HG03159 (cell line): ENCODE measurements around the gene RIMBP2.

Source experiments
- ATAC-seq: cut with Tn5 transposase; IDR thresholded peaks from one replicate; pipeline ENCODE4 v1.9.1; 2021; ENCODE audit warnings: mild to moderate bottlenecking, moderate library complexity; ENCODE audit not compliant: unreplicated experiment

The RIMBP2 gene

DNA sequence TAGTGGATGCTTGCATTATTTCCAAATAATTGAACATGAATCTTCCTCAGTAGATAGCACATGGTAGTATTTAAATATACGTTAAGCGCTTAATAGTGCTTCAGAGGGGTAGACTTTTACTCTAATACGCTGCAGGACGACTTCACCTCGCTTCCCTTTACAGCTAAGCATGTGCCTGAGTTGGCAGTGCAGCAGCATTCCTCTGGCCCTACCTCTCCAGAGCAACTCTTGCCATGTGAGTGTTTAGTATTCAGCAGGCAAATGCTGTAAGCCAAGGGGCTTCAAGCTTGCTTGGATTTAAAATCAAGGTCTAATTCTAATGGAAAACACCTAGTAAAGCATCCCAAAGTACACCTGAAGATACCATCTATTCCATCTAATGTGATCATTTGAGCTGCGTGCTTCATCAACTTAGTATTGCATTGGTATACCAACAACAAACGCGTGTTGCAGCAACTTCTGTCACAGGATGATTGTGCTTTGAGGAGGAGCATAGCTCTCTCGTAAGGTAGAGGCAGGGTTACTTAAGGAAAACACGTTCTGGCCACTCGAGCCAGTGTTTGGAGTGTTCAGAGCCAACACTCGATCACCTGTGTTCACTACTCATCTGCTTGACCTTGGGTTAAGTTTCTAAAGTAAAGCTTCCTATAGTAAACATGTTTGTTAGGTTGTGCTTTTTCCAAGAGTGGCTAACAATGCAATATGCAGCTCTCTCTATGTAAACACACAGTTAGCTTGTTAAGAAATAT is 317.8 kb downstream of the RIMBP2 start:
- ATAC-seq: no peak

DNA sequence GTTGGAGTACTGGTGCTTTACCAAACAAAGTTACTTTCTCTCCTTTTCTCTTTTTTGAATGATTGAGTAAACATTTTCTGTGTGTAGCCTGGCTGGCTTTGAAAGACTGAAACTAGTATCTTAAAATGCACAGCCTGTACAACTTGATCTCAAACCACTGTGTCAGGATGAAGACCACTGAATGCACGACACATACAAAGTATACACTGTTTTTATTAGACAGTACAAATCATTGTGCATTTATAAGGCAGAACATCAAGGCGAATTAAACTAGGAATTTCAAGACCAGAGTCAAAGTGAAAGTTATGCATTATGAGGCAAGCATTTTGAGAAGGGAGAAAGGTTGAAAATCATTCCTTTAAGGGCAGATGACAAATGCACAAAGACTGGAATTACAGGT is 319.4 kb downstream of the RIMBP2 start:
- no peak for ATAC-seq

DNA sequence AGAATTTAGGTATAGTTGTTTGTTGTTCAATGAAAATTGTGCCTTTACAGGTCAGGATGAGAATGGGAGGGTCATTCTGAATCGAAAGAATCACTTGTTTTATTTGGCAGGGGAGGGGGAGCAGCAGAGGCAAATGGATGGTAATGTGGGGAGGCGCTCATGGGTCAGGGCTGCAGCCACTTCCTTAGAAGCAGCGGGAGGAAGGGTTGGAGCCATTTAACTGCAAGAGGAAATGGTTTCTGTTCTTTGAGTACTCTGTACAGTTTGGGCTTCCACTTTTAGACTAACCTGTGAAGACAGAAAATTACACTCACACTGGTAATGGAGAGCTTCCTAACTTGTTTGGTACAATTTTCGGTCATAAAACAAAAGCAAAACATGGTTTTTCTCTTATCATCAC is 321.2 kb downstream of the RIMBP2 start:
- no peak for ATAC-seq

DNA sequence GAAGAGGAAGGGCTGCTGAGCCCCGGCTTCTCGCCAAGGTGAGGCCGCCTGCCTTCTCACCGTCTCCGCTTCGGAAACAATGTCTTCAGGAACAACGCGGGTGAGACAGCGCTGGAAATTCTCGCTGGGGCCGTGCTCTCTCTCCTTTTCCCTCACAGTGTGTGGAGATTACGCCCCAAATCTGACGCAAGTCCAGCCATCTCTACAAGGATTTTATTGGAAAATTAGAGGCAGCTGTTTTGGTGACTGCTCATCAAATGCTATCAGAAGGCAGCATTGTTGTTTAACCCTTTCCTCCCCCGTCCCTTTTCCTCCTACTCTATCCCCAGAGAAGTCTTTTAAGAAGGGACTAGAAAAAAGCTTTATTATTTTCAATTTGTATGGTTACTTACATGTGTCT is 324.9 kb downstream of the RIMBP2 start:
- ATAC-seq: no peak

DNA sequence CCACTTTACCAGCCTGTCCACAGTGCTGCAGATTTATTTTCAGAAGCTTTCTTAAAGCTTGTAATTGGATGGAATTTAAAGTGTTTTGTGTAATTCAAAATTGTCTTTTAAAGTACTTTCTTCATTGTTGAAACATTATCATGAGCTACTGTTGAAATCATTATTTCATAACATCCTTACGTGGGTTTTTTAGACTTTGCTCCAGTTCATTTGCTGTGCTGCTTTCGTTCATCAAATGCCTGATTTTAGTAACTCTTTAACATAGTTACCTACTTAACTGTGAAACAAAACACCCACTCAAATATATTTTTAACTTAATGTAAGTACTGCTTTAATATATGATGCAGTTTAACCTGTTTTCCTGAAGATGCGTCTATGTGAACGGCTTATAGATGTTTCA is 330.9 kb downstream of the RIMBP2 start:
- no peak for ATAC-seq

DNA sequence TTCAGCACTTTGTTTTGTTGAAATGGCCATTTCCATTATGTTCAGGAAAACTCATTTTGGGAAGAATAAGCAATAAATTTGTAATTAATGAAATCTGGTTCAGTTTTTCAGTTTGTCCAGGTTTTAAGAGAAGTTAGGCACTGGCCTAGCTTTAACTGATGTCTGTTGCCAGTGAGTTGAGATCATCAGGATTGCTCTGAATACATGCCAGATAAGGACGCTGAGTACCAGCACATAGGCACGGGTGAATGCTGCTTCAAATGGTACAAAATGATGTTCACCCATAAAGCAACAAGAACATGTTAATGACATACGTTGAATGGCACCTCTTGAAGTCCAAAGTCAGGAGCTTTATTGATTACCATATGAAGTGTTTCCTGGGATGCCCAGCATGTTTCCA is 331.9 kb downstream of the RIMBP2 start:
- ATAC-seq: no peak

DNA sequence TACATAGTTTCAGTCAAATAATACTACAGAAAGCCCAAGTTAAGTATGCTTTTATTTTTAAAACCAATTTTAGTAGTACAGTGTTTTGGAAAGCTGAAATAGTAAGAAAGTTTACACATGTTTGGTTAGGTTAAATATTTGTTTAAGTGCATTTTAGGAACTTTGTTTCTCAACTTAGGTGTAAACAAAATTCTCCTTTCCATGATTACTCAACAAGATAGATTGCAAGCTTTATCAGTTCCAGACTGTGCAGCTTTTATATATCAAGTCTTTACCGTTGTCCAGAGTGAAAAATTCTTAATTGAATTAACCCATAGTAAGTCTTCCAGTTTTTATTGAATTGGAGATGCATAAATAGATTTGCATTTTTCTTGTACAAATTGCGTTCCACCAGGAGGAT is 333.3 kb downstream of the RIMBP2 start:
- ATAC-seq: no peak

DNA sequence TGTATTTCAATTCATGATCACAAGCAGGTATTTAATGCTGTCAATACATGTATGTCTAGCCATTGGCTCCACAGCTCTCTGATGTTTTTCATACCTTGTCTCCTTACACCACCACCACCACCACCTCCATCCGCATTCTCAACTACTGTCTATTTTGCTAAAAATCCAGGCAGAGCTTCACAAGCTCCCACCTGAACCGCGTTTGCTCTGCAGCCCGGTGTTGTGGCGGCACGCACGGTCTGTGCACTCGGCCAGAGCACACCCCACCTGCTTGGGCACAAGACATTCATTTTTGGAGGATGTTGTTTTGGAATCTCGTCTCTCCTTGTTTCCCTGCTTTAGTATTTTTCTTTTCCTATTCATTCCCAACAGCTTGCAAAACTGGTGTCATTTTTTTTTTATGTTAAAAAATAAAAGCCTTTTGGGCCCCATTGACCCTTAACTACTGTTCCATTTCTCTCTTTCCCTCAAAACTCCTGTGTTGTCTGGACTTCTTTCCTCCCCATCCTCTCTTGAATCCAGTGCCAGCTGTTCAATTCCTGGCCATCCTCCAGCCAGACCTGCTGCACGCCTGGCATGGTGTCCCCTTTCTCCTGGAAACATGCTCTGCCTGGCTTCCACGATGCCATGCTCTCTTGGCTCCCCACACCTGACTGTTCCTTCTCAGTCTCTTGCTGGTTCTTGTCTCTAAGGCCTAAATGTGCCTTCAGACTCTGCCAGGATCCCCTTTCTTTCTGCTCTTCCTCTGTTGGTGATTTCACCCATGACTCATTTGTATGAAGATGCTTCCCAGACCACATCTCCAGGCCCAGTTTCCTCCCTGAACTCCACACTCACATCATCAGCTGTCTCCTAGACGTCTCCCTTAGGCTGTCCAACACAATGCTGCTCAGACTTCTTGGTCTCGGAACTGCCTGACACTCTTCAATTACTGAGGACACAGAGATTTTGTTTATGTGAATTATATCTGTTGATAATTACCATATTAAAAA is 340.5 kb downstream of the RIMBP2 start:
- ATAC-seq: no peak

DNA sequence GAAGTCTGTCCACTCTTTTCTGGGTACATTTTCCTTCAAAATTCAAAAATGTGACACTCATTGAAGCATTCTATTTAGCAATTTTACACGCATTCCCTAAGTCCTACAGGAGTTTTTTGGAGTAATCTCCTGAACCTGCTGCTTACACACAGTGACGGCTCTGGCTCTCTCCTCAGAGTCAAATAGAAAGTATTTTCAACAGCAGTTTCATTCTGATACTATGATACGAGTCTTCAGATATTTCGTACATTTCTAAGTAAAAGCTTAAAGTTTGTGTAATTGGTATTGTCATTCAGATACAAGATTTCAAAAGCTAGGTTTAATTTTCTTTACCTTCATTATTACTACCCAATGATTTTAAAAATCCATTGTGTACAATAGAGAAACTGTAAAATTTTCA is 342.0 kb downstream of the RIMBP2 start:
- no peak for ATAC-seq

DNA sequence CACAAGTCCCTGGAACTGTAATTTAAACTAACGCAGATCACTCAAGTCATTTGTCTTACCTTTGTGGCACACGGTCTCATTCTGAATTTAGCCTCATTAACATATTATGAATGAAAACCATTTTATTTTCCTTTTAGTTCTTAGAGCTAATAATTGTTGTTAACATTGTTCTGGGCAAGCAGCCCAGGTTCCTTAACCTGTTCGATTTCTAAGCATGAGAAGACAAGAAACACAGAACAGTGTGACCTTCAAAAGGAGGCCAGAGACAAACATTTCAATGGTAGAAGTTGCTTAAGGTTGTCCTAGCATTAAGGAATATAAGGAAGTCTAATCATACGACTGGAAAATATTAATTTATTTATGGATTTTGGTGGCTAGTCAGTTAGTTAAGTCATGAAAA is 343.2 kb downstream of the RIMBP2 start:
- ATAC-seq: no peak

DNA sequence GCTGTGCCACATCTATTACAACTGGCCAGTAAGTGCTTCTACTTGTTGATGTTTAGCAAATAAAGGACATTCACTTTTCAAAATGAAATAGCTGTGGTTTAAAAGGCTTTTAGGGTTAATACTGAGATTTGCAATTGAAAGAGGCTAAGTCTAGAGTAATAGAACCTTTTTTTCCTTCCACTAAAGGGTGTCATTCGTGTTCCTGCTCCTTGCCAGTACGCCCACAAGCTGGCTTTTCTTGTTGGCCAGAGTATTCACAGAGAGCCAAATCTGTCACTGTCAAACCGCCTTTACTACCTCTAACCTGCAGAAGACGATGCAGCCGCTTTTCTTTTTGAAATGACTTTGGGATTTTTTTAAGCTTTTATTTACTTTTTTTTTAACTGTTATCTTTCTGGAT is 344.8 kb downstream of the RIMBP2 start:
- ATAC-seq: no peak

DNA sequence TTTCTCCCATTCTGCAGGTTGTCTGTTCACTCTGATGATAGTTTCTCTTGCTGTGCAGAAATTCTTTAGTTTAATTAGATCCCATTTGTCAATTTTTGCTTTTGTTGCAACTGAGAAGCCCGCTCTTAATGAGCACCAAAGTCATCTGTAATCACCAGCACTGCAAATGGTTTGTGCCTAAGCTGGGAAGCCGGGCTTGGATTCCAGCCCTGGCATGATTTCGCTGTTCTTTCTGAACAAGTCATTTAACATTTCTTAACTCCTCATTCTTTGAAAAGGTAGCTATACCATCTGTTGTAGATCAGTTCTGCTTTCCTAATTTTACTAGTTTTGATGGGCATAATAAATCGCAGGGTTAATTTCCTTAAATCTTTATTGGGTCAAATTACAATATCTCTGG is 346.3 kb downstream of the RIMBP2 start:
- no peak for ATAC-seq

DNA sequence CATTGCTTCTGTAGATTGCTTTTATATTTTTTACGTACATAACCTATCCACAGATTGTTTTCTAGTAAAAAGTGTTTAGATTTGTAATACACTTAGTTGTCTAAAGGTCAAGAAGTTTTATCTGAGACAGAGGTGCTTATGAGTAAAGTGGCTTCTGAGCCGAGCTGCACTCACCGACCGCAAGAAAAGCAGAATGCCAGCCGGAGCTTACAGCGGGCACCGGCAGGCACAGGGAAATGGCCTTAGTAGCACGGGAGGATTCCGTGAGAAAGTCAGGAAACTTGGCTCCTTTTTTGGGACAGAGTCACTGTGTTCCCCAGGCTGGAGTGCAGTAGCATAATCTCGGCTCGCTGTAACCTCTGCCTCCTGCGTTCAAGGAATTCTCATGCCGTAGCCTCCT is 348.6 kb downstream of the RIMBP2 start:
- no peak for ATAC-seq

DNA sequence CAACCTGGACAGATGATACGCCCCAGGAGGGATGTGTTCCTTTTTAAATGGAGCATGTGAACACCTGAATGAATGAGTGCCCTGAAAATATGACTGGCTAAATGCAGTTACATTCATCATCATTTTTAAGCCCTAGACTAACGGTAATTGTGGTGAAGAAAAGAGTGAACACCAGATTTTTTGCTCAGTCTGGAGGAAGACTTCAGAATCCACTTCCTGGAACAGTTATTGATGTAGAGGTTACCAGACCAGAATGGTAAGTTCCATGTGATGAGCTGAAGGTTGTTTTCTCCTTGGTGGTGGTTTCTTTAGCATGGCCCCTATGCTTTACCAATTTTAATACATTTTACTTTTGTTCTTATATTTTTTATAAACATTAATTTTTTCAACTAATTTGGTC is 349.1 kb downstream of the RIMBP2 start:
- ATAC-seq: no peak

DNA sequence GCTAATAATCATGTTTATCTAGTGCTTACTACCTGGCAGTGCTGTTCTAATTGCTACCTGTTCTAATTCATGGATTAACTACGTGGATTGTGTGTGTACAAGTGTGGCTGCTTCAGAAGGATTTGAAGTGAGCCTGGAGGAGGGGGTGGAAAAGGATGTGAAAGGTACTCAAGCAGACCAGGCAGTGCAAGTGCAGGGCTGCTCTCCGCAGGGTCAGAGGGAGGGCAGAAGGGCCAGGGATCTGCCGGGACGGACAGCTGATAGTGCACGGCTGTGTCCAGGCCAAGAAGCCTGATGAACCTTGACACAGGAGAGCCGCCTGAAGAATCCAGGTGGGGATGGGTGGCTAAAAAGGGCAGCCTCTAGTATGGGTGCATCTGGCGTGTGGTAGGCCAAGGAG is 349.9 kb downstream of the RIMBP2 start:
- no peak for ATAC-seq

DNA sequence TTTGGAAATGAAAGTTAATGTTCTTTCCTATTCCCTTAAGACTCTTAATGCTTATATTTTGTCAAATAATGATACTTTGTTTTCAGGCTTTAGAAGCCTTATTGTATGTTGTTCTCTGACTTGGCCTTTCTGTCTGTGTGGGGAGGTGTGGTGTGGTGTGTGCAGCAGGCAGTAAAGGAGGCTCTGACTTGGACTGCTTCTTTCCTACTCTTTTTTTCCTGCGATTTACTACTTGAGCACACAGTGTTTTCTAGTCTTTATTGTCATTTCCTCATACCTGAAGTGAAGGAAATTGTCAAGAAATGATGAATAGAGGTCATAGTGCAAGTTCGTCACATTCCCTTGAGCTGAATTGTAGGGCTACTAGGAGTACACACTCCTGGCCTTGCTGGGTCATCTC is 351.5 kb downstream of the RIMBP2 start:
- ATAC-seq: no peak

DNA sequence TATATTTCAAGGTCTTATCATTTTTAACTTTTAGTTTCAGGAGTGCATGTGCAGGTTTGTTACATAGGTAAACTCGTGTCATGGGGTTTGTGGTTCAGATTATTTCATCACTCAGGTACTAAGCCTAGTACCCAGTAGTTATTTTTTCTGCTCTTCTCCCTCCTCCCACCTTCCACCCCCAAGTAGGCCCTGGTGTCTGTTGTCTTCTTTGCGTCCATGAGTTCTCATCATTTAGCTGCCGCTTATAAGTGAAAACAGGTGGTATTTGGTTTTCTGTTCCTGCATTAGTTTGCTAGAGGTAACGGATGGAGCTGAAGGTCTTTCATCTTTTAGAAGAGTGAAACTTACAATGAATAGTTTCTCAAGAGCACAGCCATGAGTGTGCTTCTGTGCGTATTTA is 354.0 kb downstream of the RIMBP2 start:
- ATAC-seq: no peak

DNA sequence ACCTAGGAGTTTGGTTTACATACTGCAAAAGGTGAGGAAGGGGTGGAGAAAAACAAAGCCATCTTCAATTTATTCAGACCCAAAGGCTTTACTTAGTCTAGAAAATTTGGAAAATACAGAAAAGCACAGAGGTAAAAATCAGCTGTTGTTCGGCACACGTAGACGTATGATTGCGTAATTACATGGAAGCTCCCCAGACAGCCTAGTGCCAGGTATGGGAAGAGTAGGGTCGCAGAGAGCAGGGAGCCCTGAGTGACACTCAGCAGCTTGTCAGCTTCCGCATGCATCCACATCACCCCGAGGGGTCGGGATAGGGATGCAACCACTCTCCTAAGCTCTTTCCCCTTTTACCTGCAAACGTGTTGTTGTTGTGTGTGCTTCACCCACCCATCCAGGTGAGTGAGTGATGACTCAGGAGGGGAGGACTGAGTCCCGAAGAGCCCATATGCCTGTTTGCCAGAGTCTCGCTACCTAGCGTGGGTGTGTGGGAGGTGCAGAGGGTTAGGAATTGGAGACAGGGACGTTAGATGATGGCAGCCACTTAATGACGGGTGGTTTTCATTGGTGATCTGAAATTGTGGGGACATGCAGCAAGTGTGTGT is 358.3 kb downstream of the RIMBP2 start:
- ATAC-seq: no peak

DNA sequence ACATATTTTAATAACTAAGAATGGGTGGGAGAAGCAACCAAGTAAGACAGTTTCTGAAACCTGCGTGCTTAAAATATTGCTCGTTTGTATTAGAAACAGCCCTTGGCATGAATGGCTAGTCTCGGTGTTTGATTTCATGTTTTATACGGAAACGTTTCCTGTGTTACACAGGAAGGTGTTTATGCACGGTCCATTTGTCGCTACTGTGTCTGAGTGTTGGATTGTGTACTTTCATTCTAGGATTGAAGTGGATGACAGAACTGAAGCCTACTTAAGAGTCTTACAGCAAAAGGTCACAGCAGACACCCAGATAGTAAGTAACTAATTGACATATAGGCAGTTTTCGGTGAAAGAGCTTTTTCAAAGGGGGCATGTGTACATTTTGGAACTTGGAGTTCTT is 358.9 kb downstream of the RIMBP2 start:
- ATAC-seq: no peak

DNA sequence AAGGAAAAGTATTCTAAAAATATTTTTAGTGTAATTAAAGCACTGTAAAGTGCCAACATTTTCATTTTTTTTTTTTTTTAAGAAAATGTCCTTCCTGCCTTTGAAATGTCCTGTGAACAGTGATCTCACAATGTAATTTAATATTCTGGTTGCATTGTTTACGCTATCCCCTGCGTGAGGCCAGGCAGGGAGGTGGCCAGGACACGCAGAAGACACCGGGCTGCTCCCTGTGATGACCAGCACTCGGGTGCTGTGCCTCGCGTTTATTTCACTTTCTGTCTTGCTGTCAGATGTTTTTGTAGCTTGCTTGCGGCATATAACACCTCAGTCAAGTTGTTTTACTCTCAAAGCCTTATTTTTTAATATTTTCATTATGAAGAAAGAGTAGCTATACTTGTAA is 359.9 kb downstream of the RIMBP2 start:
- ATAC-seq: no peak

DNA sequence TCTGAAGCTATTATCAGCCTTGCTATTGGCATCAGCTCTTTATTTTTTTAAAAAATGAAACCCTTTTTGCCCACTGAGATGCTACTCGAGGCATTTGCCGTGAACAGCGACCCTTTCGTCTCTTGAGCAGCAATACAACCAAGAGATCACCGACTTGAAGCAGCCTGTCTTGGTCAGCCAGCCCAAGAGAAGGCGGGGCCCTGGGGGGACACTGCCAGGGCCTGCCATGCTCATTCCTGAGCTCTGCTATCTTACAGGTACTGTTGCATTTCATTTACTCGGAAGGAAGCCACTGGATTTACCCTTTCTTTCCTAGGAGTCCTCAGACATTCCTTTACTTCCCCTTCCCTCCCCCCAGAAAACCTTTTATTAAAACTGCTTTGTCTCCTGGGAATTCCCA is 361.7 kb downstream of the RIMBP2 start:
- no peak for ATAC-seq

DNA sequence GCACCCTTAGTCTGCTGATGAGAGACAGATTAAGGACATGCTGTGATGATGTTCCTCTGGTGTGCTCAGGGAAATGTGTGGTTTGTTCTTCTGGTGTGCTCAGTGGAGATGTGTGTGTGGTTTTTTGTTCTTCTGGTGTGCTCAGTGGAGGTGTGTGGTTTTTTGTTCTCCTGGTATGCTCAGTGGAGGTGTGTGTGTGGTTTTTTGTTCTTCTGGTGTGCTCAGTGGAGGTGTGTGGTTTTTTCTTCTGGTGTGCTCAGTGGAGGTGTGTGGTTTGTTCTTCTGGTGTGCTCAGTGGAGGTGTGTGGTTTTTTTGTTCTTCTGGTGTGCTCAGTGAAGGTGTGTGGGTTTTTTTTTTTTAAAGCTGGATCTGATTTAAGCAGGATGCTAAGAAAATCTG is 363.0 kb downstream of the RIMBP2 start:
- no peak for ATAC-seq
